Germinal center (tissue), 1 donor: ENCODE data around the gene PGA4.
"Not testable (repeated sequence)": the region's sequence is repeated elsewhere in the genome, so short reads cannot be mapped to it uniquely, and the experiment has no call there.

Source experiments
- DNase-seq: peaks from one replicate; pipeline ENCODE4 v3.0.0; 2012; ENCODE audit warnings: mixed read lengths, low spot score

Gene PGA4

DNA sequence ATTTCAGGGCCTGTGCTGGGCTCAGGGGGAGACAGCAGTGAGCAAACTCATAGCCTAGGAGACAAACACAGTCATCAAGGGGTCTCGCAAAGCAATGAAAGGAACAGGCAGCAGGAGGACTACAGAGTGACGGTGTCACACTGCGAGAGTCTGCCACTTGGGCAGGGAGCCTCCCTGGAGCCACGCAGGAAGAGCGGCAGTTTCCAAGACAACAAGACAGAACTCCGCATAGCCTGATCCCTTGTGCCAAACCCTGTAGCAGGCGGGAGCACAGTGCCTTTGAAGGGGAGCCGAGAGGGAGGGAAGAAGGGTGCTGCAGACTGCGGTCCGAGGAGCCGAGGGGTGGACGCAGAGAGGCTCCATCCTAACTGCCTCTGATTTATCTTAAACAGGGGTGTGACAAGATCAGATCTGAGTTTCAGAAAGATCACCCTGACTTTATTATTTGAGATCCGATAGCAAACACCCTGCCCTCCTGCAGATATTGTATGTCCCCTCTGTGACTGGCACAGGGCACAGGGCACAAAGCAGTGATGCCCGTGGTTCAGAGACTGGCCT lies 17.6 kb upstream of the PGA4 start:
- not testable (repeated sequence) for DNase-seq

DNA sequence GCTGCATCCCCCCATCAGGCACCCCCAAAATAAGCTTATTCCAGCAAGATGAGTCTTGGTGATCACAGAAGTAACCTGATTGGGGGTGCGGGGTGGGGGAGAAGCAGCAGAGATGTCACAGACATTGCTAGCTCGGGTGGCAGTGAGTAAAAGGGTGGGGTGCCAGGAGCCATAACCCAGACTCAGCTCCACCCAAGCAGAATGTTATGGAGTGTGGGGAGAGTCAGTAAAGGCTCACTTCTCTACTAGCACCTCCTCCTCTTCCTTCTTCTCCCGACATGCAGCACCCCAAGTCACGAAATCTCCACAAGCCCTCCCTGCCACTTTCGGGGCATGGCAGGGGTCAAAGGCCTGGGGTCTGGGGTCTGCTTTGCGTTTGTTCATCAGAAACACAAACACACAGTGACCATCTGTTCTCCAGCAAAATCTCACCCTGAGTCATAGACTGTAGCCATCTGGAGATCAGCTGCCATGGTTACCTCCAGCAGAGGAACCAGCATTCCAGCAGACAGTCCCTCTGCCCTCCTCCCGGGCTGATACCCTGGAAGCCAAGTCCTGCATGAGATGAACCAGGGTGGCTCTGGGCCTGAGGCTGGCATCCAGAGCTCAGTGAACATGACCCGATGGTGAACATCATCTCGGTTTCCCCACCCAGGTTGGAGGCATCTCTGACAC lies 14.4 kb upstream of the PGA4 start:
- DNase-seq = not testable (repeated sequence)

DNA sequence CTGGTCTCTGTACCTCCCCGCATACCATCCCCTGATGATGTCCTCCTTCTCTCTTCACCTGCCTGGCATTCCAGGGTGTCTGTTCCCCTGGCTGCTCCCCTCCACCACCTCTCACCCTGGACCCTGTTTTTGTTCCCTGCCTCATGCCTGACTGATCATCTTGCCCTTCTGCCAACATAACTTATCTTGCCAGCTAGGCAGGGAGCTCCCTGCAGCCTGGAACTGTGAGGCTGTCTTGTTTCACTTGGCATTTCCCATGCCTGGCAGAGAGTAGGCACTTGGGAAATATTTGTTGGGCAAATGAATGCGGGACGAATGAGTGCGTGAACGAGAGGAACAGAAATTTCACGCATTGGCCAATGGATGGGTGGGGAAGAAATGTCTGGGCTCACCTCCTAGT lies 11.5 kb upstream of the PGA4 start:
- DNase-seq = not testable (repeated sequence)

DNA sequence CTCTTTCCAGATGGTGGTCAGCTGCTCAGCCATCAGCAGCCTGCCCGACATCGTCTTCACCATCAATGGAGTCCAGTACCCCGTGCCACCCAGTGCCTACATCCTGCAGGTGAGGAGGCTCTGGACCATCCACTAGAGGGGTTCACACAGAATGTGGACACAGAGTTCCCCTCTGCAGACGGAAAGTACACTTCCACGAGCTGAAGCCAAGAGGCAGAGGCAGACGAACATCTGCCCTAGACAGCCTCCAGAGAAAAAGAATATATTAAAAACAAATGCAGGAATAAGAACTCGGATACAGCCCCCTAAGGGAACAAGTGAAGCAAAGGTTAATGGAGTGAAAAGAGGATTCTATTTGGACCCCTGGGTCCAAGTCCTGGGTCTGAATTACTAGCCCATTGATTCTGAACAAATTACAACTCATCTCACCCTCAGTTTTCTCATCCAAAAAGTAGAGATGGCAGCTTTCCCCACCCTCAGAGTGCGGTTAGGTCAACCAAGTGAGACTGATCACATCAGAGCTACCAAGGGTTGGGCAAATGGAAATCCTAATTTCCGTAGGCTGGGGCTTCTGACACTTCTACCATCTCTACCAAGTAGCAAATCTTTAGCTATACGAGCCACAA lies 10.7 kb upstream of the PGA4 start:
- not testable (repeated sequence) for DNase-seq

- not testable (repeated sequence) for DNase-seq
Observed at GRCh38 chr11:61212202-61212601, 9.9 kb upstream of the PGA4 start.

- not testable (repeated sequence) for DNase-seq
Observed at GRCh38 chr11:61213711-61214324, 8.3 kb upstream of the PGA4 start.

DNA sequence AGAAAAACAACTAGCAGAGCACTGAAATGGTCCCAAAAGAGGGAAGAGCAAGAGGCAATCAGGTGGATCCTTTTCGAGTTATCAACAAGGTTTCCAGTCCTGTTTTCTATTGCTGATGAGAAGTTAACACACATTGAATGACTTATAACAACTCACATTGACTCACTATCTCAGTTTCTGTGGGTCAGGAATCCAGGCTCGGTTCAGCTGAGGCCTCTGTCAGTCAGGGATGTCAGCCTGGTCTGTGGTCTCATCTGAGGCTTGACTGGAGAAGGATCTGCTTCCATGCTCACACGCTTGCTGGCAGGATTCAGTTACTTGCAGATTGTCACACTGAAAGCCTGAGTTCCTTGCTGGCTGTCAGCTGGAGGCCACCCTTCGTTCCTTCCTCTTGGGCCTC lies 3.8 kb upstream of the PGA4 start:
- not testable (repeated sequence) for DNase-seq

- DNase-seq = not testable (repeated sequence)
Observed at GRCh38 chr11:61219016-61219415, 3.1 kb upstream of the PGA4 start.

DNA sequence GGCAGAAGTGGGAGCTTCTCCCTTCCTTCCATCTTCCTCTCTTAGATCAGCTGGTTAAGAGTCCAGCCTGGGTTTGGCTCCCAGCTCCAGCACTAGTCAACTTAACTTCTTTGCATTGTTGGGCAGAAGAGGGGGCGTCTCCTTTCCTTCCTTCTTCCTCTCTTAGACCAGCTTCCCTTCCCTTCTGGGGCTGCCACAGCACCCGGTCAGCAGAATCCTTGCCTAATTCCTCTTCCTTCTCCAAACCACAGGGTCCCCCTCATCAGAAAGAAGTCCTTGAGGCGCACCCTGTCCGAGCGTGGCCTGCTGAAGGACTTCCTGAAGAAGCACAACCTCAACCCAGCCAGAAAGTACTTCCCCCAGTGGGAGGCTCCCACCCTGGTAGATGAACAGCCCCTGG lies 545 bp downstream of the PGA4 start:
- DNase-seq = not testable (repeated sequence)

DNA sequence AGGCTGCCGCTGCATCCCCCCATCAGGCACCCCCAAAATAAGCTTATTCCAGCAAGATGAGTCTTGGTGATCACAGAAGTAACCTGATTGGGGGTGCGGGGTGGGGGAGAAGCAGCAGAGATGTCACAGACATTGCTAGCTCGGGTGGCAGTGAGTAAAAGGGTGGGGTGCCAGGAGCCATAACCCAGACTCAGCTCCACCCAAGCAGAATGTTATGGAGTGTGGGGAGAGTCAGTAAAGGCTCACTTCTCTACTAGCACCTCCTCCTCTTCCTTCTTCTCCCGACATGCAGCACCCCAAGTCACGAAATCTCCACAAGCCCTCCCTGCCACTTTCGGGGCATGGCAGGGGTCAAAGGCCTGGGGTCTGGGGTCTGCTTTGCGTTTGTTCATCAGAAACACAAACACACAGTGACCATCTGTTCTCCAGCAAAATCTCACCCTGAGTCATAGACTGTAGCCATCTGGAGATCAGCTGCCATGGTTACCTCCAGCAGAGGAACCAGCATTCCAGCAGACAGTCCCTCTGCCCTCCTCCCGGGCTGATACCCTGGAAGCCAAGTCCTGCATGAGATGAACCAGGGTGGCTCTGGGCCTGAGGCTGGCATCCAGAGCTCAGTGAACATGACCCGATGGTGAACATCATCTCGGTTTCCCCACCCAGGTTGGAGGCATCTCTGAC lies 4.5 kb downstream of the PGA4 start:
- DNase-seq = not testable (repeated sequence)

DNA sequence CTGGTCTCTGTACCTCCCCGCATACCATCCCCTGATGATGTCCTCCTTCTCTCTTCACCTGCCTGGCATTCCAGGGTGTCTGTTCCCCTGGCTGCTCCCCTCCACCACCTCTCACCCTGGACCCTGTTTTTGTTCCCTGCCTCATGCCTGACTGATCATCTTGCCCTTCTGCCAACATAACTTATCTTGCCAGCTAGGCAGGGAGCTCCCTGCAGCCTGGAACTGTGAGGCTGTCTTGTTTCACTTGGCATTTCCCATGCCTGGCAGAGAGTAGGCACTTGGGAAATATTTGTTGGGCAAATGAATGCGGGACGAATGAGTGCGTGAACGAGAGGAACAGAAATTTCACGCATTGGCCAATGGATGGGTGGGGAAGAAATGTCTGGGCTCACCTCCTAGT lies 7.3 kb downstream of the PGA4 start:
- DNase-seq = not testable (repeated sequence)

DNA sequence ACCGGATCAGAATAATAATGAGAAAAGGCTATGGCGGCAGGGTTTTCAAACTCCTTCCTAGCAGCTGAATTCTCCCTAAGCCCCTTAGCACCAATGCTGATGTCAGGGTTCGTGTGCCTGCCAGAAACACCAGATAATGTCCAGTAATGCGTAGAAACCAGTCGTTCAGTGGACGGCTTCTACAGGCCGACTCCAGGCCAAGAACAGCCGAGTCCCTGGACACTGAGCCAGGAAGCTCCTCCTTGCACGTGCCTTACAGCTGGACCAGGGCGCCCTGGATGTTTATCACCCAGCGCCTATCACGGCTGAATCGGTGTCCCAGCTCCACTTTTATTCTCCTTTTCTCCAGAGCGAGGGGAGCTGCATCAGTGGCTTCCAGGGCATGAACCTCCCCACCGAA lies 8.9 kb downstream of the PGA4 start:
- not testable (repeated sequence) for DNase-seq

GRCh38 chr11:61231585-61231984 lies 9.4 kb downstream of the PGA4 start:
- not testable (repeated sequence) for DNase-seq

GRCh38 chr11:61232548-61233145 lies 10.5 kb downstream of the PGA4 start:
- not testable (repeated sequence) for DNase-seq

DNA sequence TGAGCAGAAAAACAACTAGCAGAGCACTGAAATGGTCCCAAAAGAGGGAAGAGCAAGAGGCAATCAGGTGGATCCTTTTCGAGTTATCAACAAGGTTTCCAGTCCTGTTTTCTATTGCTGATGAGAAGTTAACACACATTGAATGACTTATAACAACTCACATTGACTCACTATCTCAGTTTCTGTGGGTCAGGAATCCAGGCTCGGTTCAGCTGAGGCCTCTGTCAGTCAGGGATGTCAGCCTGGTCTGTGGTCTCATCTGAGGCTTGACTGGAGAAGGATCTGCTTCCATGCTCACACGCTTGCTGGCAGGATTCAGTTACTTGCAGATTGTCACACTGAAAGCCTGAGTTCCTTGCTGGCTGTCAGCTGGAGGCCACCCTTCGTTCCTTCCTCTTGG lies 15.0 kb downstream of the PGA4 start:
- not testable (repeated sequence) for DNase-seq

GRCh38 chr11:61240288-61240687 lies 18.1 kb downstream of the PGA4 start:
- DNase-seq = not testable (repeated sequence)

- DNase-seq = not testable (repeated sequence)
Observed at GRCh38 chr11:61240875-61241274, 18.7 kb downstream of the PGA4 start, which contains the start of gene PGA5. PGA5 (plus strand) TSS chr11:61241175; CDS start chr11:61241227, 52 bp downstream.

DNA sequence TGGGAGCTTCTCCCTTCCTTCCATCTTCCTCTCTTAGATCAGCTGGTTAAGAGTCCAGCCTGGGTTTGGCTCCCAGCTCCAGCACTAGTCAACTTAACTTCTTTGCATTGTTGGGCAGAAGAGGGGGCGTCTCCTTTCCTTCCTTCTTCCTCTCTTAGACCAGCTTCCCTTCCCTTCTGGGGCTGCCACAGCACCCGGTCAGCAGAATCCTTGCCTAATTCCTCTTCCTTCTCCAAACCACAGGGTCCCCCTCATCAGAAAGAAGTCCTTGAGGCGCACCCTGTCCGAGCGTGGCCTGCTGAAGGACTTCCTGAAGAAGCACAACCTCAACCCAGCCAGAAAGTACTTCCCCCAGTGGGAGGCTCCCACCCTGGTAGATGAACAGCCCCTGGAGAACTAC lies 19.4 kb downstream of the PGA4 start:
- DNase-seq = not testable (repeated sequence)

DNA sequence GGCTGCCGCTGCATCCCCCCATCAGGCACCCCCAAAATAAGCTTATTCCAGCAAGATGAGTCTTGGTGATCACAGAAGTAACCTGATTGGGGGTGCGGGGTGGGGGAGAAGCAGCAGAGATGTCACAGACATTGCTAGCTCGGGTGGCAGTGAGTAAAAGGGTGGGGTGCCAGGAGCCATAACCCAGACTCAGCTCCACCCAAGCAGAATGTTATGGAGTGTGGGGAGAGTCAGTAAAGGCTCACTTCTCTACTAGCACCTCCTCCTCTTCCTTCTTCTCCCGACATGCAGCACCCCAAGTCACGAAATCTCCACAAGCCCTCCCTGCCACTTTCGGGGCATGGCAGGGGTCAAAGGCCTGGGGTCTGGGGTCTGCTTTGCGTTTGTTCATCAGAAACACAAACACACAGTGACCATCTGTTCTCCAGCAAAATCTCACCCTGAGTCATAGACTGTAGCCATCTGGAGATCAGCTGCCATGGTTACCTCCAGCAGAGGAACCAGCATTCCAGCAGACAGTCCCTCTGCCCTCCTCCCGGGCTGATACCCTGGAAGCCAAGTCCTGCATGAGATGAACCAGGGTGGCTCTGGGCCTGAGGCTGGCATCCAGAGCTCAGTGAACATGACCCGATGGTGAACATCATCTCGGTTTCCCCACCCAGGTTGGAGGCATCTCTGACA lies 23.3 kb downstream of the PGA4 start:
- DNase-seq = not testable (repeated sequence)

GRCh38 chr11:61248071-61248470 lies 25.9 kb downstream of the PGA4 start:
- not testable (repeated sequence) for DNase-seq

DNA sequence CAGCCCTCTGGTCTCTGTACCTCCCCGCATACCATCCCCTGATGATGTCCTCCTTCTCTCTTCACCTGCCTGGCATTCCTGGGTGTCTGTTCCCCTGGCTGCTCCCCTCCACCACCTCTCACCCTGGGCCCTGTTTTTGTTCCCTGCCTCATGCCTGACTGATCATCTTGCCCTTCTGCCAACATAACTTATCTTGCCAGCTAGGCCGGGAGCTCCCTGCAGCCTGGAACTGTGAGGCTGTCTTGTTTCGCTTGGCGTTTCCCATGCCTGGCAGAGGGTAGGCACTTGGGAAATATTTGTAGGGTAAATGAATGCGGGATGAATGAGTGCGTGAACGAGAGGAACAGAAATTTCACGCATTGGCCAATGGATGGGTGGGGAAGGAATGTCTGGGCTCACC lies 27.1 kb downstream of the PGA4 start:
- DNase-seq = not testable (repeated sequence)
